ENCODE measurements around the gene HNF1B. TPM values are rescaled to one million over a fixed set of nuclear protein-coding genes. Genes with fewer than 3 reads are reported as not detected.

The HNF1B gene
- total and polyA plus RNA-seq, 10 of the 15 experiments (the other 5 are each of a cell fraction or from before 2014, with no cell fraction given) = 0.51 to 12.7 (median 1.9) TPM

DNA sequence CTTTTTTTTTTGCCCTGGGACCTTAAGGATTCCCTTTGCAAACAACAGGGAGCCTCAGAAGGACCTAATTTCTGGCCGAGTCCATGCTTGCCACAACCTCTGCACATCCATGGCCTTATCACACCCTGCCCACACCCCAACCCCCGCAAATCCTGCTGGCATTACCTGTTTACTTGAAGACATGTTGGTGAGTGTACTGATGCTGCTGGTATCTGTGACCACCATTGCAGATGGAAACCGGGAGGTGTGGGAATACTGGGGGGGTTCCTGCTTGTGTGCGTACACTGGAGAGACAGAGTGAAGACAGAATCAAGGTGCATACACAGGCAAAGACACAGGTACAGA is 46.0 kb downstream of the HNF1B start:
- H3K9me3 ChIP-seq (replicated peaks; ENCODE audit: control insufficient read depth, insufficient read depth, low read length) = no peaks in the 10 kb centered on the region
- intact Hi-C loops (cut with micrococcal nuclease; ENCODE audit: unreplicated experiment) = loop anchor here (10.0 kb wide), 1 partner anchor 54 kb away; the partner anchor contains the start of gene DDX52
- ATAC-seq (no peak), DNase-seq (ENCODE audit: low read depth, low spot score) (no peak), FAIRE-seq (no peak)
- ChIA-PET POLR2A (no interaction called here), CTCF (interaction anchor here (1.1 to 3.0 kb wide), 2 partner anchors 71 to 93 kb away, joined by 6 to 11 read pairs; no protein-coding TSS in a partner anchor), RAD21 (ENCODE audit: unreplicated experiment) (interaction anchor here (0.8 kb wide), 1 partner anchor 93 kb away, joined by 3 read pairs; no protein-coding TSS in a partner anchor), SMC1A (ENCODE audit: uncharacterized antibody, unreplicated experiment) (no interaction called here)
- no peaks in the 10 kb centered on the region for H3K27me3 ChIP-seq (replicated peaks in 1 of 2; ENCODE audit: control insufficient read depth in 2 of 2, insufficient read depth in 2 of 2, low read length in 1 of 2)
- peaks cover 0 to 12% of the 10 kb centered on the region in 2 experiments; a peak in 2 of 4 replicates for H3K36me3 ChIP-seq (ENCODE audit: control insufficient read depth in 2 of 2, insufficient read depth in 2 of 2, low read length in 1 of 2)
- no peak overlapping the region for H3K4me3 ChIP-seq
- no peak overlapping the region for H3K4me2 ChIP-seq (ENCODE audit: control insufficient read depth, insufficient read depth)
- no peak overlapping the region for H2AFZ ChIP-seq (ENCODE audit: control insufficient read depth, low read depth, low read length)
- BruUV-seq (replicated peaks) = no TSS peak
- no peaks in the 10 kb centered on the region for H3K4me1 ChIP-seq (ENCODE audit: control insufficient read depth, insufficient read depth, low read length)
- H3K9ac ChIP-seq (ENCODE audit: control insufficient read depth, insufficient read depth, low read length) = no peak overlapping the region
- 40% methylated on average over 4 of the region's 4 CpGs for WGBS (ENCODE audit: insufficient coverage, insufficient replicate concordance, low lambda C conversion rate, missing lambda C conversion rate)
- TF ChIP-seq CHD2 (IDR thresholded peaks at IDR 0.05; ENCODE audit: borderline replicate concordance, low read depth, low read length) (no peak), RB1 (IDR thresholded peaks at IDR 0.05; ENCODE audit: borderline replicate concordance) (no peak), PML (IDR thresholded peaks at IDR 0.05; ENCODE audit: low read length) (no peak), FOS (IDR thresholded peaks at IDR 0.05; ENCODE audit: borderline replicate concordance, extremely low read depth, insufficient read length) (no peak), CBFB (IDR thresholded peaks at IDR 0.05; ENCODE audit: low read depth) (no peak), BACH1 (IDR thresholded peaks at IDR 0.05; ENCODE audit: borderline replicate concordance) (no peak), SP1 (IDR thresholded peaks at IDR 0.05; ENCODE audit: low read depth, low read length) (no peak), MYC (IDR thresholded peaks at IDR 0.05; ENCODE audit: insufficient read depth, insufficient read length, insufficient replicate concordance, low read length, severe bottlenecking) (no peak), ATF7 (IDR thresholded peaks at IDR 0.05; ENCODE audit: low read depth) (no peak), ASH2L (IDR thresholded peaks at IDR 0.05; ENCODE audit: borderline replicate concordance, low read depth) (no peak)
- no peaks in the 10 kb centered on the region for H4K20me1 ChIP-seq (ENCODE audit: control insufficient read depth, insufficient read depth)
- no peak overlapping the region for H3K27ac ChIP-seq (ENCODE audit: control insufficient read depth, insufficient read depth)
- in situ Hi-C loops (cut with MboI) = no loop called here
- H3K79me2 ChIP-seq (ENCODE audit: control insufficient read depth, insufficient read depth, low read length) = no peaks in the 10 kb centered on the region
